Measurements from ENCODE around the gene SMPD3. TPM values are rescaled to one million over a fixed set of nuclear protein-coding genes. Genes with fewer than 3 reads are reported as not detected.

SMPD3 gene
- total and polyA plus RNA-seq, 2 donors (not counting 3 experiments of a cell fraction or from before 2014, with no cell fraction given) = not detected

DNA sequence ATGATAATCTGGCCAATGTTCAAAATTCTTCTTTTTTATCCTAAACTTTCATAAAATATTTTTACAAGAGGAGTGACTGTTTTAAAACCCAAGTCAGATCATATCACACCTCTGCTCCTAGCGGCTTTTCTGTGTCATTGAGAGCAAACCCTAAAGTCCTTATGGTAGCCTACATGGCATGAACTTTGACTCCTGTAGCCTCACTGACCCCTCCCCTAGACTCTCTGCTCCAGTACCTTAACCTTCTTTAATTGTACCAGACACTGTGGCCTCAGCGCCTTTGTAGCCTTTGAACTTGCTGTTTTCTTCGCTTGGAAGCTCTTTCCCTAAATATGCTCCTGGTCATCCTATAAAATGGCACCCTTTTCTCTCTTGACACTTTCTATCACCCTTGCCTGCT is 7.3 kb upstream of the SMPD3 start:
- Histone ChIP-seq H4K20me1 (replicated peaks; ENCODE audit: control insufficient read depth, extremely low read depth, insufficient read depth, low read length) (no peaks in the 10 kb centered on the region), H3K27me3 (ENCODE audit: control insufficient read depth in 2 of 2, insufficient read depth in 2 of 2, low read length in 2 of 2) (peaks cover 0 to 9% of the 10 kb centered on the region in 2 experiments), H3K27ac (ENCODE audit: insufficient read depth, low read depth, low read length) (no peak overlapping the region), H3K36me3 (ENCODE audit: control insufficient read depth in 2 of 2, extremely low read depth in 1 of 2, insufficient read depth in 2 of 2, low read length in 2 of 2) (no peaks in the 10 kb centered on the region), H3K9me3 (replicated peaks; ENCODE audit: control insufficient read depth, insufficient read depth, low read length) (no peaks in the 10 kb centered on the region), H3K9me1 (replicated peaks; ENCODE audit: control insufficient read depth, extremely low read depth, insufficient read depth, low read length) (no peaks in the 10 kb centered on the region), H3K4me1 (ENCODE audit: control insufficient read depth, extremely low read depth, insufficient read depth, low read length) (no peaks in the 10 kb centered on the region), H3K79me2 (ENCODE audit: control insufficient read depth, insufficient read depth, low read length) (no peaks in the 10 kb centered on the region), H2AFZ (ENCODE audit: low read depth, low read length) (no peak overlapping the region), H3K4me3 (replicated peaks in 1 of 3; ENCODE audit: insufficient read depth in 1 of 3, low read depth in 1 of 3, low read length in 3 of 3) (no peak overlapping the region), H3K4me2 (ENCODE audit: insufficient read depth, low read length) (no peak overlapping the region), H3K9ac (replicated peaks; ENCODE audit: extremely low read depth, insufficient read depth, low read length) (no peak overlapping the region)
- BruUV-seq (replicated peaks) = no TSS peak
- intact Hi-C loops (cut with micrococcal nuclease) (no loop called here), dilution Hi-C loops (cut with MboI; ENCODE audit: extremely low pct_ligation_motif_present, low sequenced_read_pairs) (no loop called here)
- DNase-seq (ENCODE audit: low read depth, low spot score) (no peak), FAIRE-seq (no peak)
- POLR2A ChIA-PET = no interaction called here
- TF ChIP-seq, protein P1, sequence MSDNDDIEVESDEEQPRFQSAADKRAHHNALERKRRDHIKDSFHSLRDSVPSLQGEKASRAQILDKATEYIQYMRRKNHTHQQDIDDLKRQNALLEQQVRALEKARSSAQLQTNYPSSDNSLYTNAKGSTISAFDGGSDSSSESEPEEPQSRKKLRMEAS (IDR thresholded peaks at IDR 0.05; ENCODE audit: insufficient read depth, insufficient read length) = no peak
- TF ChIP-seq, protein P2, sequence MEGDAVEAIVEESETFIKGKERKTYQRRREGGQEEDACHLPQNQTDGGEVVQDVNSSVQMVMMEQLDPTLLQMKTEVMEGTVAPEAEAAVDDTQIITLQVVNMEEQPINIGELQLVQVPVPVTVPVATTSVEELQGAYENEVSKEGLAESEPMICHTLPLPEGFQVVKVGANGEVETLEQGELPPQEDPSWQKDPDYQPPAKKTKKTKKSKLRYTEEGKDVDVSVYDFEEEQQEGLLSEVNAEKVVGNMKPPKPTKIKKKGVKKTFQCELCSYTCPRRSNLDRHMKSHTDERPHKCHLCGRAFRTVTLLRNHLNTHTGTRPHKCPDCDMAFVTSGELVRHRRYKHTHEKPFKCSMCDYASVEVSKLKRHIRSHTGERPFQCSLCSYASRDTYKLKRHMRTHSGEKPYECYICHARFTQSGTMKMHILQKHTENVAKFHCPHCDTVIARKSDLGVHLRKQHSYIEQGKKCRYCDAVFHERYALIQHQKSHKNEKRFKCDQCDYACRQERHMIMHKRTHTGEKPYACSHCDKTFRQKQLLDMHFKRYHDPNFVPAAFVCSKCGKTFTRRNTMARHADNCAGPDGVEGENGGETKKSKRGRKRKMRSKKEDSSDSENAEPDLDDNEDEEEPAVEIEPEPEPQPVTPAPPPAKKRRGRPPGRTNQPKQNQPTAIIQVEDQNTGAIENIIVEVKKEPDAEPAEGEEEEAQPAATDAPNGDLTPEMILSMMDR (IDR thresholded peaks at IDR 0.05; ENCODE audit: extremely low read depth in 1 of 2, insufficient read depth in 1 of 2, low read depth in 1 of 2, low read length in 2 of 2) = no peak
- TF ChIP-seq MYC (IDR thresholded peaks at IDR 0.05; ENCODE audit: low read depth, low read length) = no peak
- TF ChIP-seq JUN (IDR thresholded peaks at IDR 0.05; ENCODE audit: borderline replicate concordance, insufficient read depth, insufficient read length, low read depth) = no peak
- no peak for TF ChIP-seq EZH2 (IDR thresholded peaks at IDR 0.05; ENCODE audit: borderline replicate concordance, low read depth, low read length, severe bottlenecking)
- TF ChIP-seq POLR2A (IDR thresholded peaks at IDR 0.05; ENCODE audit: low read depth, low read length) = no peak
- no peak for TF ChIP-seq GATA2 (IDR thresholded peaks at IDR 0.05; ENCODE audit: insufficient read depth, insufficient read length, low read depth, low read length)
- CTCF ChIA-PET = interaction anchor here (1.3 to 1.5 kb wide), 2 partner anchors 10 to 12 kb away, joined by 3 to 5 read pairs; no protein-coding TSS in a partner anchor

Measured in endothelial cell of umbilical vein (primary cell).